HG03095 (cell line): ENCODE measurements around the gene PLAC8L1.

ENCODE experiments used
- ATAC-seq: cut with Tn5 transposase; IDR thresholded peaks from one replicate; pipeline ENCODE4 v1.9.1; 2021; ENCODE audit warnings: moderate library complexity; ENCODE audit not compliant: unreplicated experiment

The PLAC8L1 gene

DNA sequence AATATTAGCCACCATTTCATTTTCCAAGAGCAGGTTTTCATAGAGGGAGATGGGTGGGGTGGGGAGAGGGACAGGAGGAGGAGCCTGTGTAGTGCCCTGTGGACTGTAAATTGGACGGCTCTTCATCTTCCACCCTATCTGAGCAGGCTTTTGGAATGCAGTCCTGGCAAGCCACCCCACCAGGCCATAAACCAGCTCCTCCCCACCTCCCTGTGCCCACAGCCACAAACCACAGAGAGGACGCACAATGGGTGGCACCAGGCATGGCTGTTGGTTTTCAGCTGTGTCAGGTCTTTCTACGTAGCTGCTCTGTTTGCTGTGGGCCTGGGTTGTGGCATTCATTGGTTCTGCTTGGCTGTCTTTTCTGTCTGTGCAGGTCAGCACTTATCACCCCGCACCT lies 58.0 kb downstream of the PLAC8L1 start:
- no peak for ATAC-seq

DNA sequence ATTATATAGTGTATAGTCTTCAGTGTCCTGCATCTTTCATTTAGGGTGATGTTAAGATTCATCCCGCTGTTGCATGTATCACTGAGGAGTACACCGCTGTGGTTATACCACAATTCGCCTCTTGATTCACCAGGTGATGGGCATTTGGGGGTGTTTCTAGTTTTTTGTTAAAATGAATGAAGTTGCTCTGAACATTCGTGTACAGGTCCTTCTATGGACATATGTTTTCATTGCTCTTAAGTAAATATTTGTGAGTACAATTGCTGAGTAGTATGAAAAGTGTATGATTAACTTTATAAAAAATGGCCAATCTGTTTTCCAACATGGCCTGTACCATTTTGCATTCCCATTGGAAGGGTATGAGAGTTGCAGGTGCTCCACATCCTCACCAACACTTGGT lies 61.7 kb downstream of the PLAC8L1 start:
- no peak for ATAC-seq

DNA sequence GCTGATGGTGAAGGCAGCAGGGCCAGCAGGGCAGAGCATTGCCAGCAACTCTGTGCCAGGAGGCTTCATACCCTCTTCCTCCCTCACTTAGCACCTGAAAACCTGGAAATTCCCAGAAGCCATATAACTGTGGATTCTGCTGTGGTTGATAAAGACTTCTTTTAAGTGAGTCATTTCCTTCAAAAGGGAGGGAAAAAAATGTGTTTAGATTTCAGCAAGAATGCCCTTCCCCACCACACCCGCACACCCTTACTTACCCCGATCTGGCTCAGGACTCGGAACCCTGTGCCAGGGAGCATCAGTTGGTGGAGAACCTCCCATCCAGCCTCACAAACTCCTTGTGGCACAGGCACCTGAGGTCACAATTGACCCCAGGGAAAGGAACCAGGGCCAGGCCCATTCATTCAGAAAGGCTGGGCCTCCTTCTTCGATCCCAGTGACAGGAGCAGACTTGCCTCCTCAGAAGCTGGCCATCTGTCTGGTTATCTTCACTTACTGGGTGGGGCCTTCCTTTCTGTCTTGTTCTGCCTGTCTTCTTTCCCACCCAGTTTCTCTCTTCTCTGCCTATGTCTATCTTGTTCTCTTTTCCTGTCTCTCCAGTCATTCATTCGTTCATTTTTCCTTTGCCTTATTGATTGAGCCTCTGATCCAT lies 62.6 kb downstream of the PLAC8L1 start:
- ATAC-seq: no peak

DNA sequence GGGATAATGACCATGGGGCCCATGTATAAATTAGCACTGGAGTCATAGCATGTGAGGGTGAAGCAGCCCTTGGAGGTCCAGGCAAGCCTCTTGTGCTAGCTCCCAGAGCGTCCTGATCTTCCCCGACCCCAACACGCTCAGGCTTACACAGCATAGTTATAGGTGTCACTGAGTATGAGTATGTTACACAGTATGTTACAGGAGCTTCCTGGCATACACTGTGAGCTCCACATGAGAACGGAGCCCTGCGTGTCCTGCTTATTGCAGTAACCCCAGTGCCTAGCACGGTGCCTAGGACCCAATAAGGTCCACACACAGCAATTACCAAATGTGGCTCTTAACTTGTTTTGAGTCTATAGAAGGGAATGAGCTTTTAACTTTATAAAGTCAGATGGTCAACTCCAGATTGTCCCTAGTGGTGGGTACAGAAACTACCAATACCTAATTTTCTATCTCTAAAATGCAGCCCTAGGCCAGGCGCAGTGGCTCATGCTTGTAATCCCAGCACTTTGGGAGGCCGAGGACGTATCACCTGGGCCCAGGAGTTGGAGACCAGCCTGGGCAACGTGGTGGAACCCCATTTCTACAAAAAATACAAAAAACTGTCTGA lies 64.1 kb downstream of the PLAC8L1 start:
- no peak for ATAC-seq

DNA sequence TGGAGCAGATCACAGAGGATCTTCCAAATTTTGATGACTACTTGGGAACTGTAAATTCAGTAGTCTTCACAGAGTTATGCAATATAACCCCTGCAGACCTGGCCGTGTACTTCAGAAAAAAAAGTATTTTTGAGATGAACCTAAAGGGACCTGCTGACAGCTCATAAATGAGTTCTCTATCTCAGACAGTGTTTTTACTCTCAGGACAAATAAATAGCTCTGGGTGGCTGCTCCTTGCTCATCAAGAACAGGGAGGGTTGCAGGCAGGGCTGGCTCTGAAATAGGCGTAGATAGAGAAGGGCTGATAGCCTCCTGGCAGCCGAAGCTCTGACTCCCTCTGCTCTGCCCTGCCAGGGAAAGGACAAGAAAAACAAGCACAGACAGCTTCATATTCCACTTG lies 64.8 kb downstream of the PLAC8L1 start:
- ATAC-seq: no peak

DNA sequence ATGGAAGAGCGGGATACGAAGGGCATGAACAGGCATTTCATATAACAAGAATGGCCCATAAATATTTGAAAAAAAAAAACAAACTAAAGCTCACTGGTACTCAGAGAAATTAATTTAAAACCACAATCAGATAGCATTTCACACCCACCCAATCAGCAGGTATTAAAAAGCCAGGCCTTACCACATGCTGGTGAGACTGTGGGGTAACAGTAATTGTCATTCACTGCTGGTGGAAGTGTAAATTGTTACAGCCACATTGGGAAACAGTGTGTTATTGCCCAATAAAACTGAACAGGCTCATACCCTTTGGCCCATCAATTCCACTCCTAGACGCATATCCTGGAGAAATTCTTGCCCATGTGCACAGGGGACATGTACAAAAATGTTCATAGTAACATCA lies 66.0 kb downstream of the PLAC8L1 start:
- ATAC-seq: no peak

- no peak for ATAC-seq
Observed at GRCh38 chr5:146034605-146035004, 70.8 kb downstream of the PLAC8L1 start.
